Keratinocyte (primary cell): ENCODE data around the gene ANKS1B.

Experiments
- EZH2 ChIP-seq: IDR thresholded peaks from one replicate; pipeline ENCODE4 v1.6.1; 2012; ENCODE audit warnings: inconsistent platforms, mild to moderate bottlenecking, low read length, moderate library complexity
- TF ChIP-seq, protein P1 (sequence below), 3 experiments: IDR thresholded peaks in 1 of 3; conservative IDR thresholded peaks in 1 of 3; optimal IDR thresholded peaks in 1 of 3; 2 replicates in 2 of 3; 3 replicates in 1 of 3; pipeline versions ENCODE3 to v1.5.1; 2011; ENCODE audit warnings: low read length in 3 of 3, mild to moderate bottlenecking in 3 of 3, moderate library complexity in 2 of 3, control low read depth in 1 of 3, inconsistent platforms in 1 of 3; ENCODE audit not compliant: insufficient read depth in 2 of 3; ENCODE audit errors: extremely low read depth in 1 of 3

GRCh38 chr12:99906786-99907579 is 77.8 kb downstream of the ANKS1B start:
- TF ChIP-seq, protein P1, sequence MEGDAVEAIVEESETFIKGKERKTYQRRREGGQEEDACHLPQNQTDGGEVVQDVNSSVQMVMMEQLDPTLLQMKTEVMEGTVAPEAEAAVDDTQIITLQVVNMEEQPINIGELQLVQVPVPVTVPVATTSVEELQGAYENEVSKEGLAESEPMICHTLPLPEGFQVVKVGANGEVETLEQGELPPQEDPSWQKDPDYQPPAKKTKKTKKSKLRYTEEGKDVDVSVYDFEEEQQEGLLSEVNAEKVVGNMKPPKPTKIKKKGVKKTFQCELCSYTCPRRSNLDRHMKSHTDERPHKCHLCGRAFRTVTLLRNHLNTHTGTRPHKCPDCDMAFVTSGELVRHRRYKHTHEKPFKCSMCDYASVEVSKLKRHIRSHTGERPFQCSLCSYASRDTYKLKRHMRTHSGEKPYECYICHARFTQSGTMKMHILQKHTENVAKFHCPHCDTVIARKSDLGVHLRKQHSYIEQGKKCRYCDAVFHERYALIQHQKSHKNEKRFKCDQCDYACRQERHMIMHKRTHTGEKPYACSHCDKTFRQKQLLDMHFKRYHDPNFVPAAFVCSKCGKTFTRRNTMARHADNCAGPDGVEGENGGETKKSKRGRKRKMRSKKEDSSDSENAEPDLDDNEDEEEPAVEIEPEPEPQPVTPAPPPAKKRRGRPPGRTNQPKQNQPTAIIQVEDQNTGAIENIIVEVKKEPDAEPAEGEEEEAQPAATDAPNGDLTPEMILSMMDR (optimal IDR thresholded peaks at IDR 0.05 in 1 of 3, IDR thresholded peaks at IDR 0.05 in 1 of 3, conservative IDR thresholded peaks at IDR 0.05 in 1 of 3; ENCODE audit: extremely low read depth in 1 of 3, insufficient read depth in 2 of 3, low read length in 3 of 3) = no peak
- no peak for TF ChIP-seq EZH2
